Coronary artery (tissue), 2 donors: ENCODE data around the gene GABRA5.

Experiments
- DNase-seq: peaks from one replicate; pipeline ENCODE4 v3.0.0-alpha.2; 2017; ENCODE audit warnings: low spot score
- H3K27ac ChIP-seq, 2 donors: fragments of 200-600 bp; sonication (generic); one replicate each; pipeline ENCODE4 v1.5.1; 2016 to 2019
- H3K4me3 ChIP-seq: fragments of 200-600 bp; sonication (generic); 2 replicates; pipeline ENCODE4 v1.5.1; 2016; ENCODE audit warnings: mild to moderate bottlenecking, moderate library complexity
- TF ChIP-seq, protein P1 (sequence below): fragments of 200-600 bp; sonication (generic); IDR thresholded peaks from one replicate; pipeline ENCODE4 v1.5.1; 2019; ENCODE audit warnings: antibody characterized with exemption

Gene GABRA5

GRCh38 chr15:26877831-26878230 is 11.0 kb downstream of the GABRA5 start:
- TF ChIP-seq, protein P1, sequence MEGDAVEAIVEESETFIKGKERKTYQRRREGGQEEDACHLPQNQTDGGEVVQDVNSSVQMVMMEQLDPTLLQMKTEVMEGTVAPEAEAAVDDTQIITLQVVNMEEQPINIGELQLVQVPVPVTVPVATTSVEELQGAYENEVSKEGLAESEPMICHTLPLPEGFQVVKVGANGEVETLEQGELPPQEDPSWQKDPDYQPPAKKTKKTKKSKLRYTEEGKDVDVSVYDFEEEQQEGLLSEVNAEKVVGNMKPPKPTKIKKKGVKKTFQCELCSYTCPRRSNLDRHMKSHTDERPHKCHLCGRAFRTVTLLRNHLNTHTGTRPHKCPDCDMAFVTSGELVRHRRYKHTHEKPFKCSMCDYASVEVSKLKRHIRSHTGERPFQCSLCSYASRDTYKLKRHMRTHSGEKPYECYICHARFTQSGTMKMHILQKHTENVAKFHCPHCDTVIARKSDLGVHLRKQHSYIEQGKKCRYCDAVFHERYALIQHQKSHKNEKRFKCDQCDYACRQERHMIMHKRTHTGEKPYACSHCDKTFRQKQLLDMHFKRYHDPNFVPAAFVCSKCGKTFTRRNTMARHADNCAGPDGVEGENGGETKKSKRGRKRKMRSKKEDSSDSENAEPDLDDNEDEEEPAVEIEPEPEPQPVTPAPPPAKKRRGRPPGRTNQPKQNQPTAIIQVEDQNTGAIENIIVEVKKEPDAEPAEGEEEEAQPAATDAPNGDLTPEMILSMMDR = no peak
- Histone ChIP-seq H3K4me3 (no peak overlapping the region), H3K27ac (no peak overlapping the region)
- DNase-seq = no peak

DNA sequence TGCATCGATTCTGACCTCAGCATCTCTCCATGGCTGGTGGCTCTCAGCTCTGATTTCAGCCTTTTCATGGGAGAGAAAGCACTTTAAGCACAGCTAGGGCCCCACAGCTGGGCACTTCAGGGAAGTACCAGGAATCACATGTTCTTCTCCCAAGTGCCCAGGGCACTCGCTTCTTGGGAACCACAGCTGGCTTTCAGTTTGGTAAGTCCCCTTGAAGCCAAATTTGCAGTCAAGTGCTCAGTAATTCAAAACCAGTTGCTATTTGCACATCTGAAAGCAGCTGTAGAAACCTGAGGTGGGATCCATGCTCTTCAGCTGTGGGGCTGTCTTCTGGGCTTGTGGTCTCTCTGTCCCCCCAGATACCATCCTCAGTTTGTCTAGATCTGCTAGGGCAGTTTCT is 12.8 kb downstream of the GABRA5 start:
- DNase-seq = no peak
- H3K27ac ChIP-seq = no peak overlapping the region
- TF ChIP-seq, protein P1 = no peak

DNA sequence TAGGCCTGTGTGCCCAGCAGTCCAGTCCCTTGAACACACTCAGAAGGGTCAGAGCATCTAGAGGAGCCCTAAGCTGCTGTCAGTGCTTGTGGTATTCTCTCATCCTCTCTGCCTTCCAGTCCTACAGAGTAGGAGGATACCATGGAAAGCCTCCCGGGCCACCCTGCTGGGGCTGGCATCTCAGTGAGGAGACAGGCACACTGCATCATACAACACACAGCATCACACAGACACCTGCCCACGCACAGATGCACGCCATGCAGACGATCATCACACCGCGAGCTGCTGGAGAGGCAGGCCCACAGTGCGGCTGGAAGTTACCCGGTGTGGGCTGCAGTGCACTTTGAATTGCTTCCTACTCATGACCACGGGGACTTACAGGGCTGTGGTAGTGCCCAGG is 15.2 kb downstream of the GABRA5 start:
- H3K4me3 ChIP-seq = no peak overlapping the region
- no peak overlapping the region for H3K27ac ChIP-seq
- no peak for DNase-seq
- TF ChIP-seq, protein P1 = no peak

More for the DNA sequence above, 12.8 kb downstream of the GABRA5 start:
- H3K4me3 ChIP-seq = no peak overlapping the region

GRCh38 chr15:26882616-26883365 is 15.9 kb downstream of the GABRA5 start:
- DNase-seq = no peak
- TF ChIP-seq, protein P1 = no peak
- H3K4me3 ChIP-seq = no peak overlapping the region

DNA sequence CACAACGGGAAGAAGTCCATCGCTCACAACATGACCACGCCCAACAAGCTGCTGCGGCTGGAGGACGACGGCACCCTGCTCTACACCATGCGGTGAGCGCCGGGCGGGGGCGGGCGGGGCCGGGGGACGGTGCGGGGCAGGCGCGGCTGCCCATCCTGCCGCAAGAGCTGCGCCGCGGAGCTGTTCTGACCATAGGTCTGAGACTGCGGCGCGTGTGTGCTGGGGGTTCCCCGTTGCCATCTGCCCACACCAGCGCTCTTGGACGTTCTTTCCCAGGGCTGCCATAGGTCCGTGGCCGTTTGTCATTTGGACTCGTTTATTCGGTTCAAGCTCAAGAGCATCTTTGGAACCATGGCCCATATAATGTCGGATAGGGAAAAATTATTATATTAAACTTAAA is 16.6 kb downstream of the GABRA5 start:
- no peak for DNase-seq
- H3K27ac ChIP-seq = no peak overlapping the region
- TF ChIP-seq, protein P1 = no peak
- H3K4me3 ChIP-seq = no peak overlapping the region

More at GRCh38 chr15:26882616-26883365, 15.9 kb downstream of the GABRA5 start:
- H3K27ac ChIP-seq = no peak overlapping the region

- DNase-seq = no peak
- Histone ChIP-seq H3K27ac (no peak overlapping the region), H3K4me3 (no peak overlapping the region)
- TF ChIP-seq, protein P1 = no peak
These were observed 19.7 kb downstream of the GABRA5 start for GRCh38 chr15:26886566-26886965.
